GM23338 (cell line): ENCODE measurements around the gene RNU1-1.
"Not testable (repeated sequence)": the region's sequence is repeated elsewhere in the genome, so short reads cannot be mapped to it uniquely, and the experiment has no call there.

Source experiments
- EZH2phosphoT487 ChIP-seq: fragments of 200-600 bp; sonication (generic); IDR thresholded peaks from one replicate; pipeline ENCODE4 v1.8.1; 2018; ENCODE audit warnings: antibody characterized with exemption; ENCODE audit not compliant: unreplicated experiment
- POLR2AphosphoS5 ChIP-seq: IDR thresholded peaks from 2 replicates; pipeline ENCODE4 v1.6.1; 2016; ENCODE audit warnings: antibody characterized with exemption, low read depth
- TF ChIP-seq, protein P1 (sequence below), 2 experiments: fragments of 200-600 bp in 1 of 2; sonication (generic) in 1 of 2; conservative IDR thresholded peaks; 2 replicates each; pipeline versions ENCODE4 v1.5.1 to v1.6.1; 2016 to 2017; ENCODE audit warnings: antibody characterized with exemption in 2 of 2, low read depth in 2 of 2, mild to moderate bottlenecking in 2 of 2, moderate library complexity in 1 of 2

DNA sequence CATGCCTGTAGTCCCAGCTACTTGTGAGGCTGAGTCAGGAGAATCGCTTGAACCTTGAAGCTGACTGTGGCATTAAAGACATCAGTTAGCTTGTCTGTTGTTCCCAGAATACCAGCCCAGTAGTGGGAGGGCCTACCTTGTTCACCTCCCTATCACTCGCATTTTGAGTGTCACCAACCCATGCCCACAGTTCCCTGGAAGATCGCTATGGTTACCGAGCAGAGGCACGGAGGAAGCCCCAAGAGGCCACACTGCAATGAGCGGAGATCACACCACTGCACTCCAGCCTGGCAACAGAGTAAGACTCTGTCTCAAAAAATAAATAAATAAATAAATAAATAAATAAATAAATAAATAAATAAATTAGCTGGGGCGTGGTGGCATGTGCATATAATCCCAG, 21.1 kb downstream of the RNU1-1 start:
- TF ChIP-seq, protein P1, sequence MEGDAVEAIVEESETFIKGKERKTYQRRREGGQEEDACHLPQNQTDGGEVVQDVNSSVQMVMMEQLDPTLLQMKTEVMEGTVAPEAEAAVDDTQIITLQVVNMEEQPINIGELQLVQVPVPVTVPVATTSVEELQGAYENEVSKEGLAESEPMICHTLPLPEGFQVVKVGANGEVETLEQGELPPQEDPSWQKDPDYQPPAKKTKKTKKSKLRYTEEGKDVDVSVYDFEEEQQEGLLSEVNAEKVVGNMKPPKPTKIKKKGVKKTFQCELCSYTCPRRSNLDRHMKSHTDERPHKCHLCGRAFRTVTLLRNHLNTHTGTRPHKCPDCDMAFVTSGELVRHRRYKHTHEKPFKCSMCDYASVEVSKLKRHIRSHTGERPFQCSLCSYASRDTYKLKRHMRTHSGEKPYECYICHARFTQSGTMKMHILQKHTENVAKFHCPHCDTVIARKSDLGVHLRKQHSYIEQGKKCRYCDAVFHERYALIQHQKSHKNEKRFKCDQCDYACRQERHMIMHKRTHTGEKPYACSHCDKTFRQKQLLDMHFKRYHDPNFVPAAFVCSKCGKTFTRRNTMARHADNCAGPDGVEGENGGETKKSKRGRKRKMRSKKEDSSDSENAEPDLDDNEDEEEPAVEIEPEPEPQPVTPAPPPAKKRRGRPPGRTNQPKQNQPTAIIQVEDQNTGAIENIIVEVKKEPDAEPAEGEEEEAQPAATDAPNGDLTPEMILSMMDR (conservative IDR thresholded peaks at IDR 0.05; ENCODE audit: low read depth in 2 of 2) = not testable (repeated sequence)
- not testable (repeated sequence) for TF ChIP-seq EZH2phosphoT487, POLR2AphosphoS5
